HUES6 (cell line): ENCODE data around the gene KRT17.
"Not testable (repeated sequence)": the region's sequence is repeated elsewhere in the genome, so short reads cannot be mapped to it uniquely, and the experiment has no call there.

Source experiments
- H3K27ac ChIP-seq: 2 replicates; pipeline ENCODE4 v1.7.0; 2013; ENCODE audit warnings: low read depth, mild to moderate bottlenecking, low read length, inconsistent platforms
- H3K27me3 ChIP-seq: 2 replicates; pipeline ENCODE4 v1.6.1; 2013; ENCODE audit warnings: low read length; ENCODE audit not compliant: control insufficient read depth, insufficient read depth
- H3K36me3 ChIP-seq: 2 replicates; pipeline ENCODE4 v1.6.1; 2013; ENCODE audit warnings: low read length; ENCODE audit not compliant: control insufficient read depth, insufficient read depth
- H3K4me1 ChIP-seq: 2 replicates; pipeline ENCODE4 v1.6.1; 2013; ENCODE audit warnings: low read length; ENCODE audit not compliant: control insufficient read depth, insufficient read depth
- H3K4me3 ChIP-seq: 2 replicates; pipeline ENCODE4 v1.5.1; 2013; ENCODE audit warnings: low read depth, low read length
- H3K9ac ChIP-seq: one replicate; pipeline ENCODE4 v1.6.1; 2013; ENCODE audit warnings: mild to moderate bottlenecking, low read length
- H3K9me3 ChIP-seq: 2 replicates; pipeline ENCODE4 v1.6.1; 2013; ENCODE audit warnings: low read depth, low read length; ENCODE audit not compliant: control insufficient read depth, insufficient read depth

KRT17 gene

DNA sequence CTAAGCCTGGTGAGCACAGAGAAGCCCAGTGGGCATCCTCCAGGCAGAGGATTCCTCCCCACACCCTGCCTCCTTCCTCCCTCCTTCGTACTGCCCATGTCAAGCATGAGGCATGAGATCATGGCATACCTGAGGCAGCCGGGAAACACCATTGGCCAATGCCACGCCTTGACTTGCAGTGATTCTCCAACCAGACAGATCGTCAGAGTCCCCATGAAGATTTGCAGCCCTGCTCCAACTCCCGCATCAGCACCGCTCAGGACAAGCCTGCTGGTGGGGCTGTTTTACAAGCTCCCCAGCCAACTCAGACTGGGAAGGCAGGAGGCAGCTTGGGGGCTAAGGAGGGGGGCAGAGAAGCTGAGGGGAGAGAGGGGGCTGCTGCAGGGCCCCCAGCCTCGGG, 8.9 kb downstream of the KRT17 start:
- Histone ChIP-seq H3K9me3 (no peaks in the 10 kb centered on the region), H3K4me3 (no peak overlapping the region), H3K27ac (no peak overlapping the region)

DNA sequence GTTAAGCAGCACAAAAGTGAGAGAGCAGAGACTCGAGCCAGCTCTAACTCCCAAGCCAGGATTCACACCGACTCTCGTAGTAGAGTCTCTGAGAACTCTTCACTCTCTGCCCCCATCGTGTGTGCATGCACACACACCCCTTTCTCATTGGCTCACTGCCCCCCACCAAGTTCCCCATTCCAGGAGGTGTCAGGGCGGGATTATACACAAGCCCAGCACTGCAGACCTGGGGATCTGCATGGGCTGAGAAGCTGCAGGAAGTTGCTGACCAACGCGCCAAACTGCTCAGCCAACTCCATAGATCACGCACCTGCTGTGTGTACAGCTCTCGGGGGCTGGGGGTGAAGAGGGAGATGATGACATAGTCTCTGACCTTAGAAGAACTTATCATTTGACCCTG, 9.6 kb downstream of the KRT17 start:
- not testable (repeated sequence) for H3K27ac ChIP-seq, H3K4me3 ChIP-seq, H3K27me3 ChIP-seq

More for the DNA sequence above, 8.9 kb downstream of the KRT17 start:
- H3K9ac ChIP-seq = no peak overlapping the region
- H3K27me3 ChIP-seq = no peaks in the 10 kb centered on the region; the same call in 1 of the 2 replicates
- no peaks in the 10 kb centered on the region for H3K36me3 ChIP-seq
- no peaks in the 10 kb centered on the region for H3K4me1 ChIP-seq

DNA sequence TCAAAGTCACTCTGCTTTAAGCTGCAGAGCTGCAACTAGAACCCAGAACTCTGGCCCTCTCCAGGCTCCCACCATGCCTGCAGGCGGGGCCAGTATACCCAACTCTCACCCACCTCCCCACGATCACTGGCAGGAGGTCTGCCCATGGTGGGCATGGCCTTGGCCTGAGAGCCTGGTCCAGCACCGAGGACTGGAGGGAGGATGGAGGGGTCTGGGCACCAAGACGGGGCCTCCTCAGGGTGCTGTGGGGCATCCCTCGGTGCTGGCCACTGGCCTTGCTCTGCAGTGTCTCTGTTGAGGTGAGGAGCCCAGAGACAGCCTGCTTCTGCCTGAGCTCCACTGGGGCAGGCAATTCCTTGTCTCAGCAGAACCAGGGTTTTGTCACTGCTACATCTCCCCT, 10.3 kb downstream of the KRT17 start:
- H3K9me3 ChIP-seq = no peaks in the 10 kb centered on the region
- H3K27me3 ChIP-seq = no peaks in the 10 kb centered on the region; the same call in 1 of the 2 replicates
- no peak overlapping the region for H3K27ac ChIP-seq
- no peaks in the 10 kb centered on the region for H3K4me1 ChIP-seq
- H3K4me3 ChIP-seq = no peak overlapping the region
- H3K9ac ChIP-seq = no peak overlapping the region
- H3K36me3 ChIP-seq = no peaks in the 10 kb centered on the region

More for the DNA sequence above, 9.6 kb downstream of the KRT17 start:
- H3K9ac ChIP-seq, H3K36me3 ChIP-seq, H3K4me1 ChIP-seq, H3K9me3 ChIP-seq: not testable (repeated sequence)

DNA sequence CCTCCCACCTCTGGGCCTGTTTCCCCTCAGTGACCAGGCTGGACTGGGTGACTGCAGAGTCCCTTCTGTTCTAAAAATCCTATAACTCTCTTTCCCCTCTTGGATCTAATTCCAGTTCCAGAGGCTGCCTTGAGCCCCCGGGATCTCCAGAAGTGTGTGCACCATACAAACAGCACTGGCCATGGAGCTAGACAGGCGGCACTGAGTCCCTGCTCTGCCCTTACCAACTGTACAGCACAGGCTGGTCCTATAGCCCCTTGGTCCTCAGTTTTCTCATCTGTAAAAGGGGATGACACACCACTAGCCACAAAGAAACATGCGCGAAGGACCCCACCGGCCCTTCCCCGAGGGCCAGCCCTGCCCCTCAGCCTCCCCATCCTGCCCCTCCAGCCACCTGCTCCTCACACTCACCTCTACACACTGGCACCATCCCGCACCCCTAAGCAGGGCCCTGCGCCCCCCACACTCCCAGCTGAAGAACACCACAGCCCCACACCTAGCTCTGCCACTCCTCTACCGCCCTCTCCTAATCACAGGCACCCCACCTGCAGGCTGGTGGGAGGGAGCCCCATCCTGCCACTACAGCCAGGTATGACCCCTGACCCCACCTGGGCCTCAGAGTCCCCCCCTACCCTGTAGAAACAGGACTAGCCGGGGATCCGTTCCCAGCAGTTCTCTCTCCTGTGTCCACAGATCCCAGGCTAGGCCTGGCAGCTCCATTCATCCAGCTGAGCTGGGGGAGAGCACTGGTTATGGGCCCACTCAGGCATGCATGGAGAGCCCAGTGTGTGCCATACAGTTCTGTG, 10.9 kb downstream of the KRT17 start:
- Histone ChIP-seq H3K9ac (no peak overlapping the region), H3K27me3 (no peaks in the 10 kb centered on the region; the same call in 1 of the 2 replicates), H3K27ac (no peak overlapping the region), H3K4me3 (no peak overlapping the region), H3K36me3 (no peaks in the 10 kb centered on the region), H3K4me1 (no peaks in the 10 kb centered on the region), H3K9me3 (no peaks in the 10 kb centered on the region)

DNA sequence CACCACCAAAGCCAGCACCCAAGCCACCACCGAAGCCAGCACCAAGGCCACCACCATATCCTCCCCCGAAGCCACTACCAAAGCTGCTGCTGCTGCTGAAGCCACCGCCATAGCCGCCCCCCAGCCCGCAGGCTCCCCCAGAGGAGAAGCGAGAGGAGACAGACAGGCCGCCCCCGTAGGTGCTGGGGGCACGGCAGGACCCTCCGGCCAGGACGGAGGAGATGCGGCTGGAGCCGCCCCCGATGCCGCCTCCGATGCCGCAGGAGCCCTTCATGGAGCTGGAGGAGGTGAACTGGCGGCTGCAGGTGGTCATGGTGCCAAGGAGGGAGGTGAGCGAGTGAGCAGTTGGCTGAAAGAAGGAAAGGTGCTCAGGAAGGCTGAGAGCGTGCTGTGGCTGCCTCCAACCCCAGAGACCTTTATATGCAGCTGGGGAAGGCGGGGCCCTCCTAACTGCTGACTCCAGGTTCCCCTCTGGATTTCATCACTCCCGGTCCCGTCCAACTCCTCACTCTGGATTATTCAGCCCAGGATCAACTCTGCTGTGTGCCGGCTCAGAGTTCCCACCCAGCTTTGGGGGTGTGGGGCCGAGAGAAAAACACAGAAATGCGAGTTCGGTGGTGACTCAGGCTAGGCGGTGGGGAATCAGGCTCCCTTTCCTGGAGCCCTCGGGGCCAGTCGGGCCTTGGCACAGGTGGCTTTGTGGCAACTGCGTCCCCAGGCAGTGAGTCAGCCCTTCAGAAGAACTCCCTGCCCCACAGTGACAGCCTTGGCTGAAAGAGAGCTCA, 11.8 kb downstream of the KRT17 start, which contains the start of gene KRT16:
Gene KRT16, minus strand, starts transcription at position 392 of the 785 bp plus-strand sequence. Its CDS starts 79 bp downstream, at position 313.
- not testable (repeated sequence) for H3K27me3 ChIP-seq, H3K4me1 ChIP-seq, H3K27ac ChIP-seq, H3K9ac ChIP-seq, H3K9me3 ChIP-seq, H3K4me3 ChIP-seq, H3K36me3 ChIP-seq

DNA sequence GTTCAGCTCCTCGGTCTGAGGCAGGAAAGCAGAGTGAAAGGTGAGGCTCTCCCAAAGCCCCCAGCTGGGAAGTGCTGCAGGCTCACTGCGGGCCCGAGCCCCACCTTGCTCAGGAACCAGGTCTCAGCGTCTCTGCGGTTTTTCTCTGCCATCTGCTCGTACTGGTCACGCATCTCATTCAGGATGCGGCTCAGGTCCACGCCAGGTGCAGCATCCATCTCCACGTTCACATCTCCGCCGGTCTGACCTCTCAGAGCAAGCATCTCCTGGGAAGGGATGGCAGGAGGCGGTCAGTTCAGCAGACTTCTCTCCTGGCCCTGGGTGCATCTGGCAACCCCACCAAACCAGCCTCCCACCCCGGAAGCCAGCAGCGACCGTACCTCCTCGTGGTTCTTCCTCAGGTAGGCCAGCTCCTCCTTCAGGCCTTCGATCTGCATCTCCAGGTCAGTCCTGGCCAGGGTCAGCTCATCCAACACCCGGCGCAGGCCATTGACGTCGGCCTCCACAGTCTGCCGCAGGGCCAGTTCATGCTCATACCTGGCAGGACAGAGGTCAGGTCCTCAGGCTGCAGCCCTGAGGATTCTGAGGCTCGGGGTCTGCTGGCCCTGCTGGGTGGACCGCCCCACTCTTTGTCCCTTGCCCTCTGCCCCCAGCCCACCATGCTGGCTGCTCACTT, 13.3 kb downstream of the KRT17 start:
- H3K36me3 ChIP-seq = no peaks in the 10 kb centered on the region
- no peak overlapping the region for H3K4me3 ChIP-seq
- no peaks in the 10 kb centered on the region for H3K4me1 ChIP-seq
- H3K27ac ChIP-seq = no peak overlapping the region
- no peak overlapping the region for H3K9ac ChIP-seq
- peaks cover 8% of the 10 kb centered on the region; the same call in 1 of the 2 replicates for H3K9me3 ChIP-seq
- H3K27me3 ChIP-seq = no peaks in the 10 kb centered on the region; the same call in 1 of the 2 replicates

DNA sequence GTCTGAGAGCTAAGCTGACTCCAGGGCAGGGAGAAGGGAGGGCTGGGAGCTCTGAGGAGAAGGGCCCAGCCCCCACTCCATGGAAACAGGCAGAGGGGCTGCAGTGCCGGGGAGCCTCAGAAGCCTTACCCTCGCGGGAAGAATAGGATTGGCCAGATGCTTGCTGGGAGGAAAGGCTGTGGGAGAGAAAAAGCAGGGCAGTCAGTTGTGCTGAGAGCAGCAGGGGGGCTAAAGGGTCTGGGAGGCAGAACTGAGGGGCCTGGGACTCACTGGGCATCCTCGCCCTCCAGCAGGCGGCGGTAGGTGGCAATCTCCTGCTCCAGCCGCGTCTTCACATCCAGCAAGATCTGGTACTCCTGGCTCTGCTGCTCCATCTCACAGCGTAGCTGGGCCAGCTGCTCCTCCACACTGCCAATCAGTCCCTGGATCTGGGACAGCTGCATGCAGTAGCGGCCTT, 14.3 kb downstream of the KRT17 start:
- not testable (repeated sequence) for H3K4me3 ChIP-seq, H3K36me3 ChIP-seq, H3K9me3 ChIP-seq, H3K9ac ChIP-seq, H3K27ac ChIP-seq, H3K27me3 ChIP-seq, H3K4me1 ChIP-seq

DNA sequence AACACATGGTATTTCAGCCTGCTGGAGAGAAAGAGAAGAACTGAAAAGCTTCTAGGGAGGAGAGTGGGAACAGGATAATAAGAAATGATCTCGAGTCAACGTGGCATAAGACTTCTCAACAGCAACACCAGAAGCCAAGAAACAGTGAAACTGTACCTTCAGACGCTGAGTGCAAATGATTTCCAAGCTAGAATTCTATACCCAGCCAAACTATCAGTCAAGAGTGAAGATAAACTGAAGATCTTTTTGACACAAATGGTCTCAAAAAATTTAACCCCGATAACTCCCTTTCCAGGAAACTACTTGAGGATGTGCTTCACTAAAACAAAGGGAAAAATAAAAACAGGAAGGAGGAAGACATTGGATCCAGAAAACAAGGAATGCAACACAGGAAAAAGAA, 17.4 kb downstream of the KRT17 start:
- H3K4me3 ChIP-seq, H3K4me1 ChIP-seq, H3K27me3 ChIP-seq, H3K27ac ChIP-seq, H3K9me3 ChIP-seq, H3K9ac ChIP-seq, H3K36me3 ChIP-seq: not testable (repeated sequence)

DNA sequence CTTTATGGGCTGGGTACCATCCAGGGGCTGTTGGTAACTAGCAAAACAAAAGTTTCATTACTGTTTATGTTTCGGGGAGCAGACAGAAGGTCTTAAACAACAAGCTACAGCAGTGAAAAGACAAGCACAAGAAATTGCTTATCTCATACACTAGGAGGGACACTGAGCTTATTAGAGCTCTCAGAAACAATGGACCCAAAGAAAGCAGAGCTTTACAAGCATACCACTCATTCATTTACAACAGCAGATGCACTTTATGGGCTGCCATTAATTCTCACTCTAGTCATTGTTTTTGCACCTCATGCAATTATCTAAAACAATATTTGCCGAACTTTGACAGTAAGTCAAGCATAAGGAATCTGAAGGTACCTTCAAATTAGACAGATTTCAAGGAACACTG, 21.9 kb downstream of the KRT17 start:
- no peak overlapping the region for H3K9ac ChIP-seq
- H3K27ac ChIP-seq = no peak overlapping the region
- H3K27me3 ChIP-seq = no peaks in the 10 kb centered on the region
- H3K4me3 ChIP-seq = no peak overlapping the region
- no peaks in the 10 kb centered on the region for H3K4me1 ChIP-seq
- H3K36me3 ChIP-seq = no peaks in the 10 kb centered on the region
- peaks cover 8% of the 10 kb centered on the region; the same call in 1 of the 2 replicates for H3K9me3 ChIP-seq

DNA sequence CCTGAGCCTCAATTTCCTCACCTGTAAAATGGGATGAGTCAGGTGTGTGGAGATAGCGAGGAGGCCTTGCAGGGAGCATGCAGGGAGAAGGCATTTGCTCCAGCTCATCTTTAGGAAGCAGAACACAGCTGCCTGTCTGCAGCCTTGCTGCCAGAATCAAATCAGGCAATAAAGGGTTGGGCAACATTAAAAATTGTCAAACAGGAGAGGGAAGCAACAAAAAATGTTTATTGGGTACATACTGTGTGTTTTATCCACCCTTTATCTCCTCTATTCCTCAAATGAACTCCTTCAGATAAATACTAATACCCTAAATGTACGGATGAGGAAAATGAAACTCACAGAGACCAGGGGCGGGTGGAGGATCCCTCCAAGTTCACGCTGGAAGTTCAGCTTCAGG, 24.1 kb downstream of the KRT17 start:
- H3K9me3 ChIP-seq = no peaks in the 10 kb centered on the region
- no peaks in the 10 kb centered on the region; the same call in 1 of the 2 replicates for H3K27me3 ChIP-seq
- no peaks in the 10 kb centered on the region for H3K36me3 ChIP-seq
- H3K4me3 ChIP-seq = no peak overlapping the region
- no peak overlapping the region for H3K27ac ChIP-seq
- no peak overlapping the region for H3K9ac ChIP-seq
- H3K4me1 ChIP-seq = no peaks in the 10 kb centered on the region
